Stomach (tissue), 4 donors: ENCODE results near the gene SIGLEC1.

Experiments used
- POLR2A ChIP-seq, 4 donors: fragments of 450-650 bp; IDR thresholded peaks; one replicate each; pipeline ENCODE4 v1.6.1; 2016; ENCODE audit warnings: antibody characterized with exemption in 4 of 4, control low read depth in 2 of 4, mild to moderate bottlenecking in 1 of 4, moderate library complexity in 1 of 4
- POLR2AphosphoS5 ChIP-seq, 3 donors: sonication (generic); formaldehyde crosslinking; IDR thresholded peaks; one replicate each; pipeline ENCODE4 v1.6.1; 2016; ENCODE audit warnings: antibody characterized with exemption in 3 of 3
- TF ChIP-seq, protein P1 (sequence below), 7 experiments: fragments of 450-650 bp in 4 of 7; fragments of 200-600 bp in 3 of 7; sonication (generic) in 3 of 7; IDR thresholded peaks; one replicate each; pipeline ENCODE4 v1.5.1; 2016 to 2019; ENCODE audit warnings: antibody characterized with exemption in 7 of 7, control low read depth in 2 of 7, mild to moderate bottlenecking in 1 of 7

DNA sequence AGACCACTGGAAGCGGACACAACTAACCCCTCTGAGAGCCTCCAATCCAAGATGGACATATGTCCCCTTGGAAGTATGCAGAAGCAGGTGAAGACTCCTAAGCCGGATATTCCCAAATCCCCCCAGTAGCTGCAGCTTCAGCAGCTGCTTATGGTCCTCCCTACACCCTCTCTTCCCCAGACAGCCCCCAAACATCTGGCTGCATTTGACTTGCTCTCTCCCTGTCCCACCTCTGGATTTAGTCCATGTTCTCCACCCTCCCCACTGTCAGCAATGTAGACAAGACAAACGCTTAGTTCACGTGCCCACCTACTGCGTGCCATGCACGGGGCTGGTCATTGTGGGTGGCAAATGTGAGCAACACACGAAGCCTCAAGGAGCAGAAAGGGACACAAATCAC is 26.0 kb downstream of the SIGLEC1 start:
- TF ChIP-seq, protein P1, sequence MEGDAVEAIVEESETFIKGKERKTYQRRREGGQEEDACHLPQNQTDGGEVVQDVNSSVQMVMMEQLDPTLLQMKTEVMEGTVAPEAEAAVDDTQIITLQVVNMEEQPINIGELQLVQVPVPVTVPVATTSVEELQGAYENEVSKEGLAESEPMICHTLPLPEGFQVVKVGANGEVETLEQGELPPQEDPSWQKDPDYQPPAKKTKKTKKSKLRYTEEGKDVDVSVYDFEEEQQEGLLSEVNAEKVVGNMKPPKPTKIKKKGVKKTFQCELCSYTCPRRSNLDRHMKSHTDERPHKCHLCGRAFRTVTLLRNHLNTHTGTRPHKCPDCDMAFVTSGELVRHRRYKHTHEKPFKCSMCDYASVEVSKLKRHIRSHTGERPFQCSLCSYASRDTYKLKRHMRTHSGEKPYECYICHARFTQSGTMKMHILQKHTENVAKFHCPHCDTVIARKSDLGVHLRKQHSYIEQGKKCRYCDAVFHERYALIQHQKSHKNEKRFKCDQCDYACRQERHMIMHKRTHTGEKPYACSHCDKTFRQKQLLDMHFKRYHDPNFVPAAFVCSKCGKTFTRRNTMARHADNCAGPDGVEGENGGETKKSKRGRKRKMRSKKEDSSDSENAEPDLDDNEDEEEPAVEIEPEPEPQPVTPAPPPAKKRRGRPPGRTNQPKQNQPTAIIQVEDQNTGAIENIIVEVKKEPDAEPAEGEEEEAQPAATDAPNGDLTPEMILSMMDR (IDR thresholded peaks at IDR 0.05), result no peak
- TF ChIP-seq POLR2AphosphoS5 (IDR thresholded peaks at IDR 0.05) (no peak), POLR2A (IDR thresholded peaks at IDR 0.05) (no peak)
